B cell (primary cell): Measurements from ENCODE around the gene FBXO3. TPM values are rescaled to one million over a fixed set of nuclear protein-coding genes. Genes with fewer than 3 reads are reported as not detected.

Experiments used
- ATAC-seq: fragments of 200-7000 bp; cut with Tn5 transposase; one replicate; pipeline ENCODE4 v1.10.0; 2021; ENCODE audit warnings: low read depth, mild to moderate bottlenecking, moderate number of reproducible peaks, moderate library complexity
- CTCF ChIA-PET: fragments of 350-600 bp; sonication (Branson Sonifier 250); formaldehyde crosslinking; loops from one replicate; lab custom pipeline; 2021; ENCODE audit warnings: antibody characterized with exemption, inconsistent platforms; lab: Charles Lee
- POLR2A ChIA-PET: fragments of 350-600 bp; sonication (Branson Sonifier 250); formaldehyde crosslinking; loops from one replicate; lab custom pipeline; 2021; ENCODE audit warnings: antibody characterized with exemption; lab: Charles Lee
- DNase-seq: peaks from one replicate; pipeline ENCODE4 v3.0.0; 2013
- H2AFZ ChIP-seq: 2 replicates; pipeline ENCODE4 v1.6.1; 2012; ENCODE audit warnings: mild to moderate bottlenecking, low read depth, low read length; ENCODE audit not compliant: insufficient read depth, poor library complexity, severe bottlenecking
- H3K27ac ChIP-seq, 2 donors: 1 replicate in 1 of 2; 2 replicates in 1 of 2; pipeline ENCODE4 v1.5.1; 2012 to 2013; ENCODE audit warnings: low read length in 2 of 2, mild to moderate bottlenecking in 2 of 2, moderate library complexity in 1 of 2
- H3K27me3 ChIP-seq, 4 experiments: fragments of 200-600 bp in 1 of 4; sonication (generic) in 1 of 4; replicated peaks in 1 of 4; 1 replicate in 2 of 4; 2 replicates in 2 of 4; pipeline versions ENCODE4 v1.6.1 to v1.7.0; 2013 to 2016; ENCODE audit warnings: low read length in 3 of 4, mild to moderate bottlenecking in 2 of 4, mixed read lengths in 1 of 4, moderate library complexity in 1 of 4; ENCODE audit not compliant: insufficient read depth in 4 of 4, control insufficient read depth in 3 of 4; ENCODE audit errors: control extremely low read depth in 1 of 4
- H3K36me3 ChIP-seq, 2 experiments: replicated peaks in 1 of 2; 1 replicate in 1 of 2; 2 replicates in 1 of 2; pipeline versions ENCODE4 v1.6.1 to v1.7.1; 2013; ENCODE audit warnings: low read length in 1 of 2; ENCODE audit not compliant: insufficient read depth in 2 of 2, control insufficient read depth in 1 of 2; ENCODE audit errors: control extremely low read depth in 1 of 2, extremely low read depth in 1 of 2
- H3K4me1 ChIP-seq, 2 donors: fragments of 200-600 bp in 1 of 2; sonication (generic) in 1 of 2; 1 replicate in 1 of 2; 2 replicates in 1 of 2; pipeline versions ENCODE4 v1.5.1 to v1.6.1; 2013 to 2017; ENCODE audit warnings: low read length in 2 of 2; ENCODE audit not compliant: control insufficient read depth in 2 of 2, insufficient read depth in 2 of 2
- H3K4me2 ChIP-seq: replicated peaks from 2 replicates; pipeline ENCODE3; 2012; ENCODE audit warnings: mild to moderate bottlenecking, low read depth, low read length; ENCODE audit not compliant: poor library complexity, severe bottlenecking
- H3K4me3 ChIP-seq, 5 experiments: fragments of 200-600 bp in 1 of 5; sonication (generic) in 1 of 5; 1 replicate in 3 of 5; 2 replicates in 2 of 5; pipeline versions ENCODE4 v1.5.1 to v1.7.0; 2011 to 2016; ENCODE audit warnings: low read length in 4 of 5, mild to moderate bottlenecking in 4 of 5, low read depth in 2 of 5, control low read depth in 1 of 5, moderate library complexity in 1 of 5; ENCODE audit not compliant: insufficient read depth in 1 of 5; ENCODE audit errors: control extremely low read depth in 1 of 5, extremely low read depth in 1 of 5
- H3K79me2 ChIP-seq: fragments of 200-600 bp; sonication (generic); one replicate; pipeline ENCODE4 v1.6.0; 2016; ENCODE audit warnings: low read length; ENCODE audit not compliant: control insufficient read depth, insufficient read depth
- H3K9ac ChIP-seq: fragments of 200-600 bp; sonication (generic); 2 replicates; pipeline ENCODE4 v1.6.1; 2017; ENCODE audit warnings: mild to moderate bottlenecking, low read length, moderate library complexity
- H3K9me3 ChIP-seq, 3 donors: one replicate each; pipeline versions ENCODE4 v1.6.1 to v1.7.1; 2013; ENCODE audit warnings: low read length in 2 of 3; ENCODE audit not compliant: control insufficient read depth in 2 of 3, insufficient read depth in 1 of 3; ENCODE audit errors: control extremely low read depth in 1 of 3
- H4K20me1 ChIP-seq: 2 replicates; pipeline ENCODE4 v1.6.0; 2012; ENCODE audit warnings: mild to moderate bottlenecking, low read length; ENCODE audit not compliant: insufficient read depth, control insufficient read depth, poor library complexity, severe bottlenecking
- H3K27ac Mint-ChIP-seq: one replicate; pipeline ENCODE4 v1.8.0; 2021; ENCODE audit warnings: mixed read lengths
- H3K27me3 Mint-ChIP-seq: one replicate; pipeline ENCODE4 v1.8.0; 2021; ENCODE audit warnings: mixed read lengths
- H3K4me1 Mint-ChIP-seq: one replicate; pipeline ENCODE4 v1.8.0; 2021; ENCODE audit warnings: mixed read lengths
- H3K4me3 Mint-ChIP-seq: one replicate; pipeline ENCODE4 v1.8.0; 2021; ENCODE audit warnings: mixed read lengths
- H3K9me3 Mint-ChIP-seq: one replicate; pipeline ENCODE4 v1.8.0; 2022; ENCODE audit warnings: mixed read lengths; ENCODE audit not compliant: insufficient read depth
- EZH2 ChIP-seq: IDR thresholded peaks from 2 replicates; pipeline ENCODE4 v1.6.1; 2012; ENCODE audit warnings: borderline replicate concordance, low read depth, mild to moderate bottlenecking, moderate library complexity, low read length; ENCODE audit not compliant: insufficient read depth, poor library complexity, severe bottlenecking
- WGBS: methylation state at CpG from one replicate; pipeline ENCODE4 v1.1.5; 2013; ENCODE audit warnings: missing lambda C conversion rate; ENCODE audit not compliant: insufficient coverage; 5-methylcytosine and 5-hydroxymethylcytosine counted together
- intact Hi-C: fragments of 100-400 bp; cut with micrococcal nuclease; formaldehyde crosslinking; loops from one replicate; pipeline ENCODE4 v1.10.0; 2022
- polyA plus RNA-seq: library from polyadenylated mRNA; depleted of rRNA; stranded (reverse); fragments of >200 nt; gene quantifications from 2 replicates; pipeline ENCODE4 v1.2.3, GENCODE V29; 2012
- total RNA-seq, 2 donors: library from RNA; stranded (reverse); fragments of 120-200 nt in 1 of 2; gene quantifications; 1 replicate in 1 of 2; 2 replicates in 1 of 2; pipeline versions ENCODE4 v1.2.3 to v1.2.4, GENCODE V29; 2013 to 2022
- TF ChIP-seq, protein P1 (sequence below): fragments of 200-600 bp; IDR thresholded peaks from one replicate; pipeline ENCODE4 v1.8.0; 2022; ENCODE audit warnings: antibody characterized with exemption, mild to moderate bottlenecking

Gene FBXO3
- total and polyA plus RNA-seq, 2 donors (not counting 1 experiment from before 2014, with no cell fraction given), result 16.8 to 34.3 TPM

DNA sequence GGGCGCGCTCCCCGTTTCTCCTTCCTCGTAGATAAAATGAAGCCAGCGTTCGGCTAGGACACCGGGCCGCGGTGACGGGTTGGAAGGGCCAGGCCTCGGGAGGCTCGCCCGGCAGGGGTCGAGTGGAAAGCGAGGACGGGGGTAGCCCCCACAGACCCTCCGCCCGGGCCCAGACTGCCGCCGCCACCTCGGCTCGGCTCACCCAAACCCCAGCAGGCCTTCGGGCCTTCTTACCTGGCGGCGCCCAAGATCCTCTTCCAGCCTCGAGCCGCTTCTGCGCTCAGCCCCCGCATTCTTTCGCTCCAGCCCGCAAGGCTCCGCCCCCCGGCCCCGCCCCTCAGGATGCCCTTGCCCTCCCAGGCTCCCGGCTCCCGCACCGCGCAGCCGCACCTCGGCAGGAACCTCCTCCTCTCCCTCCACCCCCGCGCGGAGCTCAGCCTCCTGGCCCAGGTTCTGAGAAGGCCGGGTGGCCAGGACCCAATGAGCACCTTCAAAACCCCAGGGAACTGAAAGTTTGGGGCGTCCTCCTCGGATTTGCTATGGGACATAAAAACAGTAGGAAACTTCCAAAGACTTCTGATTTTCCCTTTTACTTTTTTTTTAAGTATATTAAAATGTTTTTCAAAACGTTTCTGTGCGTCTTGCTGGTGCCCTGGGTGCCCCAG lies 38.0 kb downstream of the FBXO3 start, which contains the start of gene CD59:
Gene CD59 (minus strand): TSS at position 276 of the 665 bp plus-strand sequence. CDS start 13,978 bp downstream, outside the sequence.
- intact Hi-C loops, result loop anchor here (1.0 to 10.0 kb wide), 5 partner anchors 35 to 1929 kb away; partner anchors contain the start of genes FBXO3, HIPK3 and TRIM44
- no peaks in the 10 kb centered on the region for H3K9me3 Mint-ChIP-seq
- ATAC-seq (peak; percentile 82), DNase-seq (peak; percentile 86)
- under 1% methylated on average over 45 of the region's 48 CpGs for WGBS
- CTCF ChIA-PET, result interaction anchor here (0.6 to 1.8 kb wide), 5 partner anchors 16 to 702 kb away, joined by 3 to 12 read pairs (median 4); no protein-coding TSS in a partner anchor
- H3K4me3 Mint-ChIP-seq, result peak within 1 kb of the TSS; percentile 92
- Histone ChIP-seq H3K9ac (peak within 1 kb of the TSS; percentile 87), H3K4me1 (peaks cover 23 to 31% of the 10 kb centered on the region in 2 donors), H3K4me3 (peak within 1 kb of the TSS; percentile 61 to 89 (median 85)), H3K27ac (peak within 1 kb of the TSS; percentile 57 to 70), H3K79me2 (peaks cover 3% of the 10 kb centered on the region), H3K4me2 (peak within 1 kb of the TSS; percentile 95), H3K36me3 (no peaks in the 10 kb centered on the region), H3K27me3 (no peaks in the 10 kb centered on the region), H4K20me1 (no peaks in the 10 kb centered on the region), H2AFZ (peak within 1 kb of the TSS; percentile 83), H3K9me3 (no peaks in the 10 kb centered on the region)
- H3K4me1 Mint-ChIP-seq, result peaks cover 37% of the 10 kb centered on the region
- no peaks in the 10 kb centered on the region for H3K27me3 Mint-ChIP-seq
- peak within 1 kb of the TSS; percentile 84 for H3K27ac Mint-ChIP-seq
- no peak for TF ChIP-seq EZH2
- TF ChIP-seq, protein P1, sequence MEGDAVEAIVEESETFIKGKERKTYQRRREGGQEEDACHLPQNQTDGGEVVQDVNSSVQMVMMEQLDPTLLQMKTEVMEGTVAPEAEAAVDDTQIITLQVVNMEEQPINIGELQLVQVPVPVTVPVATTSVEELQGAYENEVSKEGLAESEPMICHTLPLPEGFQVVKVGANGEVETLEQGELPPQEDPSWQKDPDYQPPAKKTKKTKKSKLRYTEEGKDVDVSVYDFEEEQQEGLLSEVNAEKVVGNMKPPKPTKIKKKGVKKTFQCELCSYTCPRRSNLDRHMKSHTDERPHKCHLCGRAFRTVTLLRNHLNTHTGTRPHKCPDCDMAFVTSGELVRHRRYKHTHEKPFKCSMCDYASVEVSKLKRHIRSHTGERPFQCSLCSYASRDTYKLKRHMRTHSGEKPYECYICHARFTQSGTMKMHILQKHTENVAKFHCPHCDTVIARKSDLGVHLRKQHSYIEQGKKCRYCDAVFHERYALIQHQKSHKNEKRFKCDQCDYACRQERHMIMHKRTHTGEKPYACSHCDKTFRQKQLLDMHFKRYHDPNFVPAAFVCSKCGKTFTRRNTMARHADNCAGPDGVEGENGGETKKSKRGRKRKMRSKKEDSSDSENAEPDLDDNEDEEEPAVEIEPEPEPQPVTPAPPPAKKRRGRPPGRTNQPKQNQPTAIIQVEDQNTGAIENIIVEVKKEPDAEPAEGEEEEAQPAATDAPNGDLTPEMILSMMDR, result no peak
- POLR2A ChIA-PET, result interaction anchor here (0.7 to 1.2 kb wide), 2 partner anchors 576 to 1153 kb away, joined by 4 to 5 read pairs; no protein-coding TSS in a partner anchor
